ENCODE data around the gene SEZ6. TPM values are rescaled to one million over a fixed set of nuclear protein-coding genes. Genes with fewer than 3 reads are reported as not detected.

Gene SEZ6
- total RNA-seq, 1 experiment from 2014 or later = 2.6 TPM

DNA sequence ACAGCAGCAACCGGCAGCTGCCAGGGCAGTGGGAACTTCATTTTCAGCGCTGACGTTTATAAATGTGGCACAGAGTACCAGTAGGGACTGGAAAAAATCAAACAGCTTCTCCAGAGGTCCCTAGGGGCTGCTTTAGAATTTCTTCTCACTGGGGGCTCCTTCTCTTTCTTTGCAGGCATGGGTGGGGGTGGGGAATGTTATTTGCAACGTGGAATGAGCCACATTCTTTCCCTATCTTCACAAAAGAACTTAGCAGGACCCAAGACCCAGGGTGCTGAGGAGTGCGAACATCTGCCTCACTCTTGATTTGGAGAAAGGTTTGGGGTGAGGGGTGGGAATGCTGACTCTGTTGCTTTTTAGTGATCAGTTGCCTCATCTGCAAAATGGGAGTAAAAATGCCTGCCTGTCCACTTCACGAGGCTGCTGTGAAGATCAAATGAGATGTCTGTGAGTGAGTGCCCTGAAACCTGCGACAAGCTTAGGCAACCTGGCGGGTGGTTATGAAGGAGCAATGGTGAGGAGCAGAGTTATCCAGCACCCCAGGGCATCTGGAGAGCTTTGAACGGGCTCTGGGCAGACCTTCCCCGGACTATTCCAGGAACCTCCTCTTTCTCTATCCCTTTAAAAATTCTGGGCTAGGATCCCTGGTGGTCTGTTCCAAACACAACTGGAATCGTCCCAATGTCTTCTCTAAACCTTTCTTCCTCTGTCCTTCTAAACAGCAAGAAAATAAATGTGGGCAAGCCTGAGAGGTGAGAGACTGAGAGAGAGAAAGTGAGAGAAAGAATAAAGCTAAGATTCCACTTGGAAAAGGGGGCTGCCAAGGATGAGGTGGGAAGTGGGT is 26.4 kb upstream of the SEZ6 start:
- no peak overlapping the region for H3K4me3 ChIP-seq (ENCODE audit: low read depth, low read length, poor library complexity, severe bottlenecking)
- POLR2A ChIA-PET (ENCODE audit: low non-redundant PET) = interaction anchor here (0.6 kb wide), 1 partner anchor 456 kb away, joined by 3 read pairs; the partner anchor contains the start of gene ALDOC
- no peaks in the 10 kb centered on the region for H3K27me3 ChIP-seq (replicated peaks; ENCODE audit: insufficient read depth, low read depth, low read length, poor library complexity)
- BruUV-seq (replicated peaks) = no TSS peak
- TF ChIP-seq, protein P1, sequence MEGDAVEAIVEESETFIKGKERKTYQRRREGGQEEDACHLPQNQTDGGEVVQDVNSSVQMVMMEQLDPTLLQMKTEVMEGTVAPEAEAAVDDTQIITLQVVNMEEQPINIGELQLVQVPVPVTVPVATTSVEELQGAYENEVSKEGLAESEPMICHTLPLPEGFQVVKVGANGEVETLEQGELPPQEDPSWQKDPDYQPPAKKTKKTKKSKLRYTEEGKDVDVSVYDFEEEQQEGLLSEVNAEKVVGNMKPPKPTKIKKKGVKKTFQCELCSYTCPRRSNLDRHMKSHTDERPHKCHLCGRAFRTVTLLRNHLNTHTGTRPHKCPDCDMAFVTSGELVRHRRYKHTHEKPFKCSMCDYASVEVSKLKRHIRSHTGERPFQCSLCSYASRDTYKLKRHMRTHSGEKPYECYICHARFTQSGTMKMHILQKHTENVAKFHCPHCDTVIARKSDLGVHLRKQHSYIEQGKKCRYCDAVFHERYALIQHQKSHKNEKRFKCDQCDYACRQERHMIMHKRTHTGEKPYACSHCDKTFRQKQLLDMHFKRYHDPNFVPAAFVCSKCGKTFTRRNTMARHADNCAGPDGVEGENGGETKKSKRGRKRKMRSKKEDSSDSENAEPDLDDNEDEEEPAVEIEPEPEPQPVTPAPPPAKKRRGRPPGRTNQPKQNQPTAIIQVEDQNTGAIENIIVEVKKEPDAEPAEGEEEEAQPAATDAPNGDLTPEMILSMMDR (conservative IDR thresholded peaks at IDR 0.05; ENCODE audit: low read depth, low read length) = no peak
- no peak for TF ChIP-seq EZH2 (IDR thresholded peaks at IDR 0.05; ENCODE audit: borderline replicate concordance, low read depth, low read length, poor library complexity, severe bottlenecking)
- H3K36me3 ChIP-seq (ENCODE audit: insufficient read depth, low read length, poor library complexity, severe bottlenecking) = no peaks in the 10 kb centered on the region
- peaks cover 9% of the 10 kb centered on the region for H3K9me3 ChIP-seq (ENCODE audit: low read depth, low read length, poor library complexity, severe bottlenecking)
- intact Hi-C loops (cut with micrococcal nuclease; ENCODE audit: unreplicated experiment) = no loop called here
- CTCF ChIA-PET = interaction anchor here (0.5 to 0.6 kb wide), 2 partner anchors 8 to 70 kb away, joined by 3 to 4 read pairs; no protein-coding TSS in a partner anchor
- peak; percentile 82 for DNase-seq (ENCODE audit: low spot score)
- peak overlapping the region; percentile 37 for H3K27ac ChIP-seq (ENCODE audit: low read depth, low read length, poor library complexity, severe bottlenecking)
- peaks cover 33% of the 10 kb centered on the region for H3K4me1 ChIP-seq (ENCODE audit: insufficient read depth, low read length, poor library complexity, severe bottlenecking)

DNA sequence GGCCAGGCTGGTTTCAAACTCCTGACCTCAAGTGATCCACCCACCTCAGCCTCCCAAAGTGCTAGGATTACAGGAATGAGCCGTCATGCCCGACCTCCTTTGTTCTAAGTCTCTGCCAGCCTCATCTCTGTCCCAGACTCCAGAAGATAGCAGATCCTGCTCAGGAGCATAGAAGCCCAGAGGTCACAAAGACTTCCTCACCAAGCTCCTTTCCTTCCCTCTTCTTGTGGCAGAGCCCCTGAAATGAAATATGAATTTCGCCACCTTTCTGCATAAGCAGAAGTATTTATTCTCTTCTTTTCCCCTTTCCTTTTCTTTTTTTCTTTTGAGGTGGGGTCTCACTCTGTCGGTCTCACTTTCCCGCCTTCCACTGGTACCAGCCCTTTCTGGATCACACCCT is 25.7 kb upstream of the SEZ6 start:
- Histone ChIP-seq H3K36me3 (ENCODE audit: insufficient read depth, low read length, poor library complexity, severe bottlenecking) (no peaks in the 10 kb centered on the region), H3K4me3 (ENCODE audit: low read depth, low read length, poor library complexity, severe bottlenecking) (no peak overlapping the region), H3K27ac (ENCODE audit: low read depth, low read length, poor library complexity, severe bottlenecking) (no peak overlapping the region), H3K27me3 (replicated peaks; ENCODE audit: insufficient read depth, low read depth, low read length, poor library complexity) (no peaks in the 10 kb centered on the region), H3K9me3 (ENCODE audit: low read depth, low read length, poor library complexity, severe bottlenecking) (peaks cover 9% of the 10 kb centered on the region), H3K4me1 (ENCODE audit: insufficient read depth, low read length, poor library complexity, severe bottlenecking) (peaks cover 33% of the 10 kb centered on the region)
- TF ChIP-seq, protein P1 (conservative IDR thresholded peaks at IDR 0.05; ENCODE audit: low read depth, low read length) = no peak
- TF ChIP-seq EZH2 (IDR thresholded peaks at IDR 0.05; ENCODE audit: borderline replicate concordance, low read depth, low read length, poor library complexity, severe bottlenecking) = no peak
- ChIA-PET CTCF (interaction anchor here (0.5 to 0.6 kb wide), 2 partner anchors 9 to 69 kb away, joined by 3 to 4 read pairs; no protein-coding TSS in a partner anchor), POLR2A (ENCODE audit: low non-redundant PET) (interaction anchor here (0.6 kb wide), 1 partner anchor 149 kb away, joined by 7 read pairs; no protein-coding TSS in a partner anchor)
- no TSS peak for BruUV-seq (replicated peaks)
- no peak for DNase-seq (ENCODE audit: low spot score)
- intact Hi-C loops (cut with micrococcal nuclease; ENCODE audit: unreplicated experiment) = no loop called here

DNA sequence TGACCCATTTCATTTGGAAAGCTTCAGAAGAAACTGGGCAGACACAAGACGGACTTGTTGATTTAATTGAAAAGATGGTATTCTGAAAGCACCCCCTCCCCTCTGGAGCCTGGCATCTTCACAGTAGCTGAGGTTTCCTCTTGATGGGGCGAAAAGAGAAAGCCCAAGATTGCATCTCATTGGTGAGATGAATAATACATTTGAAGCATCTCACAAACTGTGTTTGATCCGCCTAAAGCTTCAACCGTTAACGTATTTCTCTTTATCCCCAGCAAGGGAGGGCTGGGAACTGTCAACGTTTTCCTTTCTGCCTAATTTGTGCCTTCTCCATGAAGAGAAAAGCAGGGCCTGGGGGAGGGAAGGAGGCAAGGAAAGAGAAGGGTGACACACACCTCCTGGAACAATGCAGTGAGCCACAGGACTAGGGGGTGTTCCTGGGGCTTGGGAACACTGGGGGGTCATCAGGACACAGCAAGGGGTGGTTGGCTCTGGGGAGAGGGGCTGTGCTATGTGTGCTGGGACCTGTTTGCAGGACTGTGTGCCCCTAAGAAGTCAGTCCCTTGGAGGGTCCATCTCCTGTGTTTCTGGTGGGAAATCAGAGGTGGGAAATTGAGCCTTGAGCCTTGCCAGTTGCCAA is 18.6 kb upstream of the SEZ6 start:
- intact Hi-C loops (cut with micrococcal nuclease; ENCODE audit: unreplicated experiment) = no loop called here
- POLR2A ChIA-PET (ENCODE audit: low non-redundant PET) = interaction anchor here (0.6 kb wide), 1 partner anchor 579 kb away, joined by 3 read pairs; no protein-coding TSS in a partner anchor
- BruUV-seq (replicated peaks) = no TSS peak

More for the DNA sequence above, 18.6 kb upstream of the SEZ6 start:
- no peaks in the 10 kb centered on the region for H3K9me3 ChIP-seq (ENCODE audit: low read depth, low read length, poor library complexity, severe bottlenecking)
- no peak overlapping the region for H3K27ac ChIP-seq (ENCODE audit: low read depth, low read length, poor library complexity, severe bottlenecking)
- H3K4me1 ChIP-seq (ENCODE audit: insufficient read depth, low read length, poor library complexity, severe bottlenecking) = peaks cover 17% of the 10 kb centered on the region
- TF ChIP-seq, protein P1 (conservative IDR thresholded peaks at IDR 0.05; ENCODE audit: low read depth, low read length) = no peak
- TF ChIP-seq EZH2 (IDR thresholded peaks at IDR 0.05; ENCODE audit: borderline replicate concordance, low read depth, low read length, poor library complexity, severe bottlenecking) = no peak
- no peak overlapping the region for H3K4me3 ChIP-seq (ENCODE audit: low read depth, low read length, poor library complexity, severe bottlenecking)
- H3K36me3 ChIP-seq (ENCODE audit: insufficient read depth, low read length, poor library complexity, severe bottlenecking) = no peaks in the 10 kb centered on the region
- CTCF ChIA-PET = no interaction called here
- no peaks in the 10 kb centered on the region for H3K27me3 ChIP-seq (replicated peaks; ENCODE audit: insufficient read depth, low read depth, low read length, poor library complexity)
- DNase-seq (ENCODE audit: low spot score) = no peak
